Testis (tissue), 2 donors: Measurements from ENCODE around the gene TTC3.

Experiments used
- POLR2A ChIP-seq: fragments of 450-650 bp; IDR thresholded peaks from one replicate; pipeline ENCODE4 v1.6.1; 2017; ENCODE audit warnings: antibody characterized with exemption, mild to moderate bottlenecking, moderate library complexity
- TF ChIP-seq, protein P1 (sequence below), 3 experiments: fragments of 450-650 bp in 2 of 3; fragments of 200-600 bp in 1 of 3; sonication (generic) in 1 of 3; IDR thresholded peaks; one replicate each; pipeline ENCODE4 v1.5.1; 2016 to 2019; ENCODE audit warnings: antibody characterized with exemption in 3 of 3, mild to moderate bottlenecking in 2 of 3, moderate library complexity in 1 of 3

DNA sequence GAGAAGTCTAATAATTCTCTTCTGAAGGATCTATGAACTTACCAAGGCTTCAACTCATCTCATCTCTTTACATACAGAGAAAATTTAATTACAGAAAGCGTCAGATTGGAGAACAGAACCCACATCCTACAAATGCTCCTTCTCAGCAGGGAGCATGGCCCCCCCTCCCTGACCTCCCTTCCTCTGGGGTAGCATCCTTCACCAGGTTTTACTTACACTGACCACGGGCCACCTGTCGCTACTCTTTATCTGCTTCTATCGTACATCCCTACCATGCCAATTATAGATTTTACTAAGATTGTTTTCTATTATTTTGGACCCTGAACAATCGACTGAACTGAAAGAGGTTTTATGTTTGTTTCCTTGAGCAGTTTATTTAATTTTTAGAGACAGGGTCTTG is 40.8 kb upstream of the TTC3 start:
- TF ChIP-seq, protein P1, sequence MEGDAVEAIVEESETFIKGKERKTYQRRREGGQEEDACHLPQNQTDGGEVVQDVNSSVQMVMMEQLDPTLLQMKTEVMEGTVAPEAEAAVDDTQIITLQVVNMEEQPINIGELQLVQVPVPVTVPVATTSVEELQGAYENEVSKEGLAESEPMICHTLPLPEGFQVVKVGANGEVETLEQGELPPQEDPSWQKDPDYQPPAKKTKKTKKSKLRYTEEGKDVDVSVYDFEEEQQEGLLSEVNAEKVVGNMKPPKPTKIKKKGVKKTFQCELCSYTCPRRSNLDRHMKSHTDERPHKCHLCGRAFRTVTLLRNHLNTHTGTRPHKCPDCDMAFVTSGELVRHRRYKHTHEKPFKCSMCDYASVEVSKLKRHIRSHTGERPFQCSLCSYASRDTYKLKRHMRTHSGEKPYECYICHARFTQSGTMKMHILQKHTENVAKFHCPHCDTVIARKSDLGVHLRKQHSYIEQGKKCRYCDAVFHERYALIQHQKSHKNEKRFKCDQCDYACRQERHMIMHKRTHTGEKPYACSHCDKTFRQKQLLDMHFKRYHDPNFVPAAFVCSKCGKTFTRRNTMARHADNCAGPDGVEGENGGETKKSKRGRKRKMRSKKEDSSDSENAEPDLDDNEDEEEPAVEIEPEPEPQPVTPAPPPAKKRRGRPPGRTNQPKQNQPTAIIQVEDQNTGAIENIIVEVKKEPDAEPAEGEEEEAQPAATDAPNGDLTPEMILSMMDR (IDR thresholded peaks at IDR 0.05): no peak
- no peak for TF ChIP-seq POLR2A
